Activated CD8-positive, alpha-beta memory T cell treated with anti-CD3 and anti-CD28 coated beads, Interleukin-2, amount 50 U/mL, for 24 hours (primary cell): ENCODE measurements around the gene SELENON.
A peak's percentile ranks its signal among the peaks of the same experiment; 100 is the strongest.

Experiments used
- DNase-seq: peaks from one replicate; pipeline ENCODE4 v3.0.0-alpha.2; 2020; ENCODE audit errors: extremely low read depth

The SELENON gene

DNA sequence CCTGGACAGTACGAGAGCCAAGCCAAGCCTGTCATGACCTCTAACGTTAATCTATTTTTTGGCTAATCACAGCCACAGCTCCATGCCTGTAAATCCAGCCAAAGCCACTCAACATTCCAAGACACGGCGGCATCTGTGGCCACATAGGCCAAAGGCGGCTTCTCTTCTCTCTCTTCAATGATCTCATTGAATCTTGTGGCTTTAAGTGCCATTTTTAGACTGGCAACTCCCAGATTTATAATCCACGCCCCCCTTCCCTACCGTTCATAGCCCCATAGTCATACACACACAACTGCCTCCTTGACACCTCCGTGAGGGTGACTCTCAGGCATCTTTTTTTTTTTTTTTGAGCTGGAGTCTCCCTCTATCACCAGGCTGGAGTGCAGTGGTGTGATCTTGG lies 5.7 kb upstream of the SELENON start:
- no peak for DNase-seq

DNA sequence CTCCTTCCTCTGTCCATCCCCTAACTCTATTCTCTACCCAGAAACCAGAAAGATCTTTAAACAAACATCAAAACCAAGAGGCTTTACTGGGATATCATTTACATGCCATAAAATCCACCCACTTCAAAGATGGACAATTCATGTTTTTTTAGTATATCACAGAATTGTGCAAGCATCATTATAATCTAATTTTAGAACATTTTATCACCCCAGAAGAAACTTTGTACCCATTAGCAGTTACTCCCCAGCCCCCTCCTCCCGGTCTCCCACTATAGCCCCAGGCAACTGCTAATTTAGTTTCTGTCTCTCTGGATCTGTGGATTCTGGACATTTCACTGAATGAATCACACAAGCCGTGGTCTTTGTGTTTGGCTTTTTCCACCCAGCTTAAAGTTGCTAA lies 4.8 kb upstream of the SELENON start:
- DNase-seq, result no peak

DNA sequence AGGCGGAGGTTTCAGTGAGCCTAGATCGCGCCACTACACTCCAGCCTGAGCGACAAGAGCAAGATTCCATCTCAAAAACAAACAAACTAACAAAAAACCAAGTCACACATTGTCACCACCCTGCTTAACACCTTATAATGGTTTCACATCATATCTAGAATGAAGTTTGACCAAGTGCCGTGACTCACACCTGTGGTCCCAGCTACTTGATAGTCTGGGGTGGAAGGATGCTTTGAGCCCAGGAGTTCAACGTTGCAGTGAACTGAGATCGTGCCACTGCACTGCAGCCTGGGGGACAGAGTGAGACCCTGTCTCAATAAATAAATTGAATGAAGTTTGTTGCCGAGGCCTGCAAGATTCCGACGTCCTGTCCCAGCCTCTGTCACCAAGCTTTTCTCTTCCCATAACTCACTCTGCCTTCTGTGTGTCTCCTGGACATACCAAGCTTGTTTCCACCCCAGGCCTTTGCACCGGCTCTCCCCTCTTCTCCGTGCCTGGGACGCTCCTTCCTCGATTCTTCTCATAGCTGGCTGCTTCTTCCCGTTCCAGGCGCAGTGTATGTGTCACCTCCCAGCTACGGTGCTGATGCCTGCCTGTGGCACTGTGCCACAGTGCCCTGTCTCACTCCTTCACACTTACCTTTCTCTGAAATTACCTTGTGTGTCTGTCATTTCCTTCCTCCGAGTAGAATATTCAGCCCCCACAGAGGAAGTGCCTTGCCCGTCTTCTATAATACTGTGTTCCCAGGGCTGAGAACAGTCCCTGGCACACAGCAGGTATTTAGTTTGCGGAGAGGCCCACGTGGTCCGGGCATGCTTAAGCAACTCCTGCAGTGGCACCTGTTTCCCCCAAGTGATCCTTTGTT lies 3.8 kb upstream of the SELENON start:
- DNase-seq, result no peak

DNA sequence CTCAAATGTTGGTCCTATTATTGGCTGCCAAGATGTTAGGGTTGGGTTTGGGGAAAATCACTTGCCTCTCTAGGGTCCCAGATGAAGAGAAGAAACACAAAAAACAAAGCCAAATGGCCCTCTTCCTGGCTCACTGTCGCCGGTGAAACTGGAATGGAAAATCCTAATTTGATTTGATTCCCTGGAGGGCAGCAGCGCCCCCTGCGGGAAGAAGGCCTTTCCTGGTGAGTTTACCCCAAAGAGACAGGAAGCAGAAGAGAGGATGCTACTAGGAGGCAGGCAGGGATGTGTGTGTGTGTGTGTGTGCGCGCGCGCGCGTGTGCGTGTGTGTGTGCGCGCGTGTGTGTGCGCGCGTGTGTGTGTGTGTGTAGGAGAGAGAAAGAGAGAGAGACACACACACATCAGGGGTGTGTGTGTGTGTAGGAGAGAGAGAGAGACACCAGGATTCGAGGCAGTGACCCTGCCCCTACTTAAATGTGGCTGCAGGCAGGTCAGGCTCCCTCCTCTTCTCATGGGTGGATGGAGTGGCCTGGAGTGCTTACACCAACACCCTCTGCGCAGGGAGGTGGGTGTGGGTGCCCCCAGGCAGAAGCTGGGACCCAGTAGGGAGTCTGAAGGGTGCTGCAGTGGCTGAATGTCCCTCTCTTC lies 3.1 kb upstream of the SELENON start:
- DNase-seq, result peak; percentile 62

DNA sequence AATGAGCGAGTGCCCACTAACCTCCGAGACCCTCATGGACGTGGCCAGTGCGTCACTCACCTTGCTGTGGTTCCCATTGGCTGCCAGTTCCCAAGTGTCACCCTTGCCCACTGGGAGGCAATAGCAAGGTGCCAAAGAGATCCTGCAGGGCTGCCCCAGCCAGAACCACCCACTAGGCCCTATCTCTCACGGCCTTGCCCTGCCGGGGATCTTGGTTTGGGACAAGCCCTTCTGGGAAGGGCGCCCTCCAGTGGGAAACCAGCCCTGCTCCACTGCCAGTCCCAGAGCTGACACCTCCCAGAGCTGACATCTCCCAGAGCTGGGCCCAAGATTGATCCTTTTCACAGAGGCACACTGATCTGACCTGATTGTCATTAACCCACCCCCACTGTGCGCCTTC lies 2.1 kb upstream of the SELENON start:
- no peak for DNase-seq

DNA sequence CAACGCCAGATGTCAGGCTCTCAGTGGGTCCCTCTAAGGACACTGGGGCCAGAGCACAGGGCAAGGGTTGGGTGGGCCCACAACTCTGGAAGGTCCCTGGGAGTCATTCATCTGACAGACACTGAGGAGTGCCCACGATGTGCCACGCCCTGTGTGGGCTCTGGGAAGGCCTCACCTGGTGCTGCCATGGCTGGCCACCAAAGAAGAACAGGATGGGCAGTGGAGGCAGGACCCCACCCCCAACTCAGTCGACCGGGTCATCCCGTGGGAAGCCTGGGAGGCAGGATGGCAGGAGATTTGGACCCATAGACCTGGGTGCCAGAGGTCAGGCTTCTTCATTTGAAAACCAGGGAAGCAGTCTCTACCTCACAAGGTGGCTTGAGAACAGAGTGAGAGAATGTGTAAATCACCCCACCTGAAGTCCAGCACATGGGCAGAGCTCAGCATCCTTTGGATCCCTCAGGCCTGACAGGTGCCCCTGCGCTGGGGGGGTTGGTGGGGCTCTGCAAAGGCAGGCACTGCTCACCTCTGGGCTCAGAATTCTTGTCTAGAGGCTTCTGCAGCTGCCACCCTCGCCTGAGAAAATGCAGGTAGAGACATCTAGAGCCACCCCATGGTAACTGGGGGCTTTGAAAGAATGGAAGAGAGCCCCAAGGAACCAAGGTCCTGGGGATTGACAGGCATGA lies 1.2 kb upstream of the SELENON start:
- no peak for DNase-seq

DNA sequence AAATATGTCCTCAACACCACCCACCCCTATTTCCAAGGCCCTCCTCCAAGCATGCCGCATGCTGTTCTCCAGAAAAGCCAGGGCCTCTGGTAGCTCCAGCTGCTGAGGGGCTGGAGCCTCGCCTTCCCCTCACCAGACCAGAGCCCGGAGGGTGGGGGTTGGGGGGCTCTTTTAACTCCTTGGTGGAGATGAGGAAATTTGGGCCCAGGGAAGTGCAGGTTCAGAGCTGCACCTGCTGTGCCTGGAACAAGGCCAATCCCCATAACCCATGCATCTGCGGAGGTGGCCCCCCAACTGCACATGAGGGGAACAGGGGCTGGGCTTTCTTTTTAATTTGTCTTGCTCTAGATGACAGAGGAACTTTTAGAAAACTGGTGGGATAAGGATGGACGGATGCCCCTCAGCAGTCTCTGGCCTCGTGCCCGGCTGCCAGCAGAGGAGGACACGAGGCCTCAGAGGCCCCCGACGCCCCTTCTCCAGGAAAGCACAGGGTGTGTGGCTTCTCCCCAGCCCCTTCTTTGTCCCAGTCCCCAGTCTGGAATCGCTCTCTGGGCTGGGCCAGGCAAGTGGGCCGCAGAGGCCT lies 550 bp upstream of the SELENON start:
- DNase-seq, result no peak

DNA sequence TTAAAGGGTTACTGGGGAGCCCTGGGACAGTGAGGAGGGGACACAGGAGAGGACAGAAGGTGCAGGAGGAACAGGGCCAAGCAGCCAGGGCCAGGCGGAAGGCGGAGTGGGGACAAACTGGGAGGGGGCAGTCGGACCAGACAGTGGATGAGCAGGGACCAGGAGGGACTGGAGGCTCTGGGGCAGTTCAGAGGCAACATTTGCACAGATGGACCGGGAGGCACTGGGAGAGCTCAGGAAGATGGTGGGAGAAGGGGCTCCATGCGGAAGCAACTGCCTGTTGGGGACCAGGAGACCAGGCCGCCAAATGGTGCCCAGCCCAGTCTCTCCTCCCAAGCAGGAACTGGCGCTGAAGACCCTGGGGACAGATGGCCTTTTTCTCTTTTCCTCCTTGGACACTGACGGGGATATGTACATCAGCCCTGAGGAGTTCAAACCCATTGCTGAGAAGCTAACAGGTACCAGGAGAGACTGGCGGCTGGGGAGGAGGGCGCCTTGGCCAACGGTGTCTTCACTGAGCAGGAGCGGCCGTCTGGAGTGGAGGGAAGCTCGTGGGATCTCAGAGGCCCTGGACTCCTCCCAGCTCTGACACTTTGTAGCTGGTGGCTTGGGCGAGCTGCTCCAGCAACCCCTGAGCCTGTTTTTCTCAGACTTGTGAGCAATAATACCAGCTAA lies 847 bp downstream of the SELENON start:
- DNase-seq, result no peak

DNA sequence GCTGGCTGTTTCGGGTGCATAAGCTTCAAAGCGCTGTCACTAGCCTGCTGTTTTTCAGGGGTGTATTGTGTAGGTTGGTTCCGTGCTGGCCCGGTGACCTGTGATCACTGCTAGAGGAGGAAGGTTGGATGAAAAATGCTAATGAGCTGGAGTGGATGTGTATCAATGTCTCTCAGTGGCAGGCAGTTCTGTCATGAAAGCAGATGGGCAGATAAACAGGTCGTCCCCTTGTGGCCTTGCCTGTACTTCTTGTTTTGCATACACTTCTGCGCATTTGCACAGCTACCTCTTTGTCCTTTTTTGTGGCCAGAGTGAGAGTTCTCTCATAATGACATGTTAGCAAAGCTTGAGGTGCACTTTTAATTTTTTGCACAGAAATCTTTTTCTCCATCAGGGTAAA lies 2.9 kb downstream of the SELENON start:
- DNase-seq, result no peak

DNA sequence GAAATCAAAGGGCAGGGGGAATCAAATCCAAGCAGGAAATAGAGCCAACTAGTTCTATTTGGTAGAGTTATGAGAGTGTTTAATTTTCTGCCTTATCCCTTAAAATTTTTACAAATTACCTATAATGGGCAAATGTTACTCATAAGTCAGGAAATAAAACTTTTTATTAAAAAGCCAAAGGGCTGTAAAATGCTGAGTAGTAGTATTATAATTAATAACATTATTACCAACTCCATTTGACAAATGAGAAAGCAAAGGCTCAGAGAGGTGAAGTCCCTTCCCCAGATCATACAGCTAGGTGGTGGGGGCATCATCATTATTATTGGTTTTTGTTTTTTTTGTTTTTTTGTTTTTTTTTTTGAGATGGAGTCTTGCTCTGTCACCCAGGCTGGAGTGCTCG lies 3.4 kb downstream of the SELENON start:
- DNase-seq, result no peak

DNA sequence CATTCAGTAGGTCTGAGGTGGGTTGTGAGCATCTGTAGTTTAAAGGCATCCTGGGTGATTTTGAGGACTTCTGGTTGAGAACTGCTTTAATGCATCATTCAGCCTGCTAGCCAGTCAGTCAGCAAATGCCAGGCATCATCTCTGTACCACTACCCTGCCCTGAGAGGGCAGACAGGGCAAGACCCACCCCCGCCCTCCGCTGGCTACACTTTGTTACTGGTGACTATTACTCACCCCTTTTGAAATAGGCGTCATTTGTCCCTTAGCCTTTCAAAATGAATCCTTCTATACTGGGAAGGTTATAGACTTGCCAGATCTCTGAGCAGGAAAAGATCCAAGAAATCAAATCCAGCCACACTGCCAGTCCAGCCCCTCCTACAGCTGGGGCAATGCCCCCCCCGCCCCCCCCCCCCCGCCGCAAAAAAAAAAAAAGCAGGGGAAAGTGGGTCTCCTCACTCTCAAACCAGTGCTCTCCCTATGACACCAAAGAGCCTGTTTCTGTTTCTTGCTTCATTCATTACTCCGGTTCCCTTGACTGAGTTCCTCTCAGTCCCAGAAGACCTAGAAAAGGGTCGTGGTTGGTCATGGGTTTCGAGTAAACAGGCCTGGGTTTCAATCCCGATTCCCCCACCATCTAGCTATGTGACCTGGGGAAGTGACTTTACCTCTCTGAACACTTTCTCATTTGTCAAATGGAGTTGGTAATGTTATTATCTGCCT lies 4.4 kb downstream of the SELENON start:
- DNase-seq, result no peak

DNA sequence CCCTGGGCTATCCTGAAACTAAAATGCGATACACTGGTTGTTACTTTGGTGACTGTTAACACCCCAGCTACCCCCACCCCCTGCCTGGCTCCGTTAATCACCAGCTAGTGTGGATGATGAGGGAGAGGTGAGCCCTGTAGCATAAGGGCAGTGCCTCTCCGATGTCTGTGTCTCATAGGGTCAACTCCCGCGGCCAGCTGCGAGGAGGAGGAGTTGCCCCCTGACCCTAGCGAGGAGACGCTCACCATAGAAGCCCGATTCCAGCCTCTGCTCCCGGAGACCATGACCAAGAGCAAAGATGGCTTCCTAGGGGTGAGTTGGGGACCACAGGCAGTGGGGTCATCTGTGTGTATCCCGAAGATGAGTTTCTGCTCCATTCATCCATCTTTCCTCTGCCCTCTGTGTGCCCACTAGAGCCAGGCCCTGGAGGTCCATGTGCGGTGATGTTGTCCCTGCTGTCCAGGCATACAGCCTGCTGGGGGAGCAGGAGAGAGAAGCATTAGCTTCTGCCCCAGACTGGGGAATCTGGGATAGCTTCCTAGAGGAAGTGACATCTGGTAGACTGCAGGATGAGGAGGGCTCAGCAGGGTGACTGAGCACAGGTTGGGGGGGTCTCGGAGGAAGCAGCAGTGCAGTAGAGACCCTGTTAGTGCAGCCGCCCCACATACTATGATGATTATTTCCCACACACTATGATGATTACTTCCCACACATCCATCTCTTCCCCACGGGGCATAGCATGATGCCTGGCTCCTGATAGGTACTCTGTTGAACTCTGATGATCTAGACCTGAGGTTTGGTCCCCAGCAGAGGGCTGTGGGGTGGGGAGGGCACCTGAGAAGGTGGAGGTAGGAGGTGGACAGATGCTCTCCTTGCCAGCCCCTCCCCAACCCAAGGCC lies 5.2 kb downstream of the SELENON start:
- DNase-seq, result no peak

DNA sequence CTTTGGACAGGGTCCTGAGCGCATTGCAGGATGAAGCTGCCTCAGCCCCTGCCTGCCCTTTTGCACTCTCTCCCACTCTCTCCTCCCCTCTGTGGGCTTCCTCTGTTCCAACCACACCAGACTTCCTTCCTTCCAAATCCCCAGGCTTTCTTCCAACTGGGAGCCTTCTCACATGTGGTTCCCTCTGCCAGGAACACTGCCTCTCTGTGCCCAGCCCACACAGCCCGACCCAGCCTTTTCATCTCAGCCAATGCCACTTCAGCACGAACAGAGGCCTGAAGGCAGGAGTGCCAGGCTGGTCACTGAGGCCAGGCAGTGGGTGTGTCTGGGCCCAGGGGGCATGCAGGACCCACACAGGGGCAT lies 5.9 kb downstream of the SELENON start:
- no peak for DNase-seq

DNA sequence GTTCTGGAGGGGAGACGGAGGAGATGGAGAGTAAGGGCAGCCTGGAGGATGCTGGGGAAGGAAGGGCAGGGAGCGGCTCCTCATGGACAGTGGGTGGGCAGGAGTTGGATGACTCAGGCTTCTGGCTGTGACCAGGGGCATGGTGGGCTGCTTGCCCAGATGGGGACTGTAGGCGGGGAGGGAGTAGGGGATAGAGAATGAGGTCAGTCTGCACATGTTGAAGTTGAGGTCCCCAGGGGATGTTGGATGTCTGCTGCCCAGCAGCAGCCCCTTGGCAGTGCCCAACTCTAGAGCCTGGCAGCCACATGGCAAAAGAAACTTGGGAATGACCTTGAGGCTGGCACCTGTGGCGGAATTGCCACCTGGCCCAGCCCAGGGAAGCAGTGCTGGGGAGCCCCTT lies 6.4 kb downstream of the SELENON start:
- no peak for DNase-seq

DNA sequence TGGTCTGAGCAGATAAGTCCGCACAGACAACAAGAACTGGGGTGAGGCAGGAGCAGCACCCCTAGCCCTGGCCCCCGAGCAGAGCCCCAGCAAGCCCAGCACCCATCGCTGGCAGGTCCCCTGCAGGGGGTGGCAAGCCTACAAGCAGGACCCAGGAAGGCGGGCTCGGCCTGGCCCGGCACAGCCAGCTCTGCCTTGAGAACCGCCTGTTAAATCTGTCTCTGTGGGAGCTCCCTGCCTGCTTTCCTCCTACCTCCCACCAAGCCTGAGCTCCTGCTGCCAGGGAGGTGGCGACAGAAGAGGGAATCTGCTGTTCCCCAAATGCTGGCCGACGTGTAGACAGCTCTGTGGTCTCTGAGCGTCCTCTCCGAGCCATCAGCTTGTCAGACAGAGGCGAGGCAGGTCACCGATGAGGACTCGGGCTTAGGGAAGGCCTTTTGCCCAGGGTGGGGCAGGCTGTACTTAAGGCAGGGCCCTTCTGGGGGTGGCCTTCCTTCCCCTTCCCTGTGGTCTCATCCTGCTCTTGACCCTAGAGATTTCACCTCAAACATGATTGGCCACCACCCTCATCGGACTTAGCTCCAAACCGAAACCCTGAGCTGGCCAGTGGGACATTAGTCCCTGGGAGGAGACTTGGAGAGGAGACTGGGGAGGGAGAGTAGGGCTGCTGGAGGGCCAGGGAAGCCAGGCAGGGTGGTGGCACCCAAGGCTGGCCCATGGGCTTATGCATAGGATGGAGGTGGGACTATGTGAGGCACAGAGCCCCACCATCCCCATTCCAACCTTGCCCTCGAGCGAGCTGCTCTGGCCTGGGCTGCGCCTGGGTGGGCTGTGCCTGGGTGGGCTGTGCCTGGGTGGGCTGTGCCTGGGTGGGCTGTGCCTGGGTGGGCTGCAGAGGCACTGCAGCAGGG lies 7.7 kb downstream of the SELENON start:
- DNase-seq, result no peak

DNA sequence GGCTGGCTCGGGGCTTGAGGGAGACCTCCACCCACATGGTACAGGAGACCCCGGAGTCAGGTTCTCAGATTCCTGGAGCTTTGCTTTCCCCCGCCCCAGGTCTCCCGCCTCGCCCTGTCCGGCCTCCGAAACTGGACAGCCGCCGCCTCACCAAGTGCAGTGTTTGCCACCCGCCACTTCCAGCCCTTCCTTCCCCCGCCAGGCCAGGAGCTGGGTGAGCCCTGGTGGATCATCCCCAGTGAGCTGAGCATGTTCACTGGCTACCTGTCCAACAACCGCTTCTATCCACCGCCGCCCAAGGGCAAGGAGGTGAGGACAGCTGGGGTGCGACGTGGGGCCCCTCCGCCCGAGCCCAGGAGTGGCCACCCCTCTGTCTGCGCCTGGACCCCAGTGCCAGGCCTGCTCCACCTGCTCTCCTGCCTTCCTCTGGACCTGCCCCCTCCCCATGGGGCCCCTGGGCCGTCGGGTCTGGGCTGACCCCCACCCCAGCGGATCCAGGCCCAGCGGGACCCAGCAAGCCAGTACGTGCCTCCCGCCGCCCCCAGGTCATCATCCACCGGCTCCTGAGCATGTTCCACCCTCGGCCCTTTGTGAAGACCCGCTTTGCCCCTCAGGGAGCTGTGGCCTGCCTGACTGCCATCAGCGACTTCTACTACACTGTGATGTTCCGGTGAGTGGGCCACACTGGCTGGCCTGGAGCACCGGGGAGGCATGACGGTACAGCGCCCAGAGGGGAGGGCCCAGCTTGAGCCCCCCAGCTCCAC lies 8.7 kb downstream of the SELENON start:
- no peak for DNase-seq

DNA sequence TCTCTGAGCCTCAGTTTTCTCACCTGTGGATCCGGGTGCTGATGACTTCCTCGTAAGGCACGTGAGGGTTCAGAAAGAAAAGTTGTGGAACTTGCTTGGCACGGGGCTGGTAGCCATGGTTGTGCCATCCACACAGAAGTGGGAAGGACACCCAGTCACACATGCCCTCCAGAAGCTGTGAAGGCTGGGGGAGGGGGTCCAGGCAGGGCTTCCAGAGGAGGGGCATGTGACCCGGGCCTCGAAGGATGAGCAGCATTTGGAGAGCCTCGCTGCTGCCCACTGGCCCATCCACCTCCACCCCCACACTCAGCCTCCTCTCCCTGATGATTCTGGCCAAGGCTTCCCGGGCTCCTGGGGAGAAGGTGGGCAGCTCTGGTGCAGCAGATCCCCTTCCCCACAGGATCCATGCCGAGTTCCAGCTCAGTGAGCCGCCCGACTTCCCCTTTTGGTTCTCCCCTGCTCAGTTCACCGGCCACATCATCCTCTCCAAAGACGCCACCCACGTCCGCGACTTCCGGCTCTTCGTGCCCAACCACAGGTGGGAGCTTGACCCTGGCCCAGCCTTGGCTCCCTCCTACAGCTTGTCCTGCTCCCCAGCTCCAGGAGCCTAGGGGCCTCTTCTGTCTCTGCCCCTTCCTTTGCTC lies 9.4 kb downstream of the SELENON start:
- DNase-seq, result no peak

DNA sequence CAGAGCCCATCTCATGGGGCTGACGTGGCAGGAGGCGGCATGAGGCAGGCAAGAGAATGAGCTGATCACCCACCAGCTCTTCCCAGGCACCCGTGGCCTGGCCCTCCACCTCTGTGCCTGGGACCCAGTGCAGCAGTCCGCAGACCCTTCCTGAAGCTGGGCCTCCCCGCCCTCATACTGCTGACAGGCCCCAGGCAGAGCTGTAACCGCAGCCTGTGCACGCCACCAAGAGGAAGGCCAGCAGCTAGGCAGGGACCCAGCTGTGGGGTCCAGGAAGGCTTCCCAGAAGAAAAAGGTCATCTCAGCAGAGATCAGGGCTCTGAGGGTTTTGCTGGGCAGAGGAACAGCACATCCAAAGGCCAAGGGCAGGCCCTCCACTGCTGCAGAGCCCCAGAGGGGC lies 9.9 kb downstream of the SELENON start:
- no peak for DNase-seq
